Panc1 (cell line): ENCODE data around the gene SPRY1. TPM values are rescaled to one million over a fixed set of nuclear protein-coding genes. Genes with fewer than 3 reads are reported as not detected.

Experiments
- ATAC-seq: fragments of 200-7000 bp; cut with Tn5 transposase; 2 replicates; pipeline ENCODE4 v1.9.1; 2020; ENCODE audit warnings: mild to moderate bottlenecking, moderate library complexity
- BruUV-seq: library from RNA; stranded (reverse); fragments of 400-500 nt; replicated peaks from 2 replicates; lab custom pipeline; 2021; lab: Mats Ljungman, UMichigan
- CTCF ChIA-PET: fragments of 300-600 bp; sonication (Branson Sonifier 250); formaldehyde crosslinking; loops from one replicate; lab custom pipeline; 2022; ENCODE audit warnings: antibody characterized with exemption; lab: Charles Lee
- POLR2A ChIA-PET: fragments of 300-600 bp; sonication (Branson Sonifier 250); formaldehyde crosslinking; loops from one replicate; lab custom pipeline; 2022; ENCODE audit warnings: antibody characterized with exemption; lab: Charles Lee
- DNase-seq: peaks from one replicate; pipeline ENCODE4 v3.0.0-alpha.2; 2010; ENCODE audit warnings: low read depth, low spot score
- H3K27ac ChIP-seq: 2 replicates; pipeline ENCODE4 v1.5.1; 2011; ENCODE audit warnings: mild to moderate bottlenecking, low read length, inconsistent platforms
- H3K27me3 ChIP-seq: fragments of 200-500 bp; sonication (Bioruptor generic); 2 replicates; pipeline ENCODE4 v1.6.0; 2014; ENCODE audit warnings: low read length, inconsistent platforms; ENCODE audit not compliant: control insufficient read depth, insufficient read depth
- H3K36me3 ChIP-seq: fragments of 200-500 bp; sonication (Bioruptor generic); 2 replicates; pipeline ENCODE4 v1.5.1; 2014; ENCODE audit warnings: inconsistent platforms, mild to moderate bottlenecking, low read length, moderate library complexity; ENCODE audit not compliant: control insufficient read depth, insufficient read depth
- H3K4me1 ChIP-seq: 2 replicates; pipeline ENCODE4 v1.5.1; 2011; ENCODE audit warnings: inconsistent platforms, mild to moderate bottlenecking, low read length, moderate library complexity; ENCODE audit not compliant: control insufficient read depth, insufficient read depth
- H3K4me3 ChIP-seq, 2 experiments: 2 replicates each; pipeline ENCODE4 v1.5.1; 2011 to 2012; ENCODE audit warnings: low read depth in 2 of 2, low read length in 2 of 2, mild to moderate bottlenecking in 2 of 2, inconsistent platforms in 1 of 2, moderate library complexity in 1 of 2
- H3K9me3 ChIP-seq: fragments of 200-500 bp; sonication (Bioruptor generic); 2 replicates; pipeline ENCODE4 v1.5.1; 2014; ENCODE audit warnings: low read depth, mild to moderate bottlenecking, inconsistent platforms, low read length, moderate library complexity; ENCODE audit not compliant: control insufficient read depth, insufficient read depth
- POLR2AphosphoS5 ChIP-seq: IDR thresholded peaks from 2 replicates; pipeline ENCODE4 v1.6.1; 2012; ENCODE audit warnings: mild to moderate bottlenecking, low read depth, low read length, moderate library complexity
- SIN3A ChIP-seq: IDR thresholded peaks from 2 replicates; pipeline ENCODE4 v1.6.1; 2012; ENCODE audit warnings: low read depth, mild to moderate bottlenecking, low read length, moderate library complexity, borderline replicate concordance; ENCODE audit not compliant: insufficient read depth
- TCF7L2 ChIP-seq: IDR thresholded peaks from 2 replicates; pipeline ENCODE4 v1.6.1; 2011; ENCODE audit warnings: mild to moderate bottlenecking, low read depth, low read length, inconsistent platforms
- in situ Hi-C: cut with HindIII; loops from 2 replicates; pipeline ENCODE4 v1.10.0; 2016; ENCODE audit warnings: low sequenced_read_pairs, low pct_unique_long_range_greater_than_20kb
- intact Hi-C: fragments of 100-400 bp; cut with micrococcal nuclease; formaldehyde crosslinking; loops from one replicate; pipeline ENCODE4 v1.10.0; 2022; ENCODE audit not compliant: unreplicated experiment
- total RNA-seq: library from RNA; stranded (reverse); gene quantifications from one replicate; pipeline ENCODE4 v1.2.1, GENCODE V29; 2021; ENCODE audit not compliant: unreplicated experiment
- TF ChIP-seq, protein P1 (sequence below), 2 experiments: IDR thresholded peaks; 2 replicates each; pipeline ENCODE4 v1.6.1; 2011 to 2012; ENCODE audit warnings: low read depth in 2 of 2, control low read depth in 1 of 2, low read length in 1 of 2, mild to moderate bottlenecking in 1 of 2, moderate library complexity in 1 of 2; ENCODE audit not compliant: insufficient read depth in 1 of 2
- TF ChIP-seq, protein P2 (sequence below): fragments of 450-650 bp; IDR thresholded peaks from 2 replicates; pipeline ENCODE4 v1.5.1; 2017; ENCODE audit warnings: mild to moderate bottlenecking

SPRY1 gene
- total RNA-seq, 1 experiment from 2014 or later: 77.8 TPM

DNA sequence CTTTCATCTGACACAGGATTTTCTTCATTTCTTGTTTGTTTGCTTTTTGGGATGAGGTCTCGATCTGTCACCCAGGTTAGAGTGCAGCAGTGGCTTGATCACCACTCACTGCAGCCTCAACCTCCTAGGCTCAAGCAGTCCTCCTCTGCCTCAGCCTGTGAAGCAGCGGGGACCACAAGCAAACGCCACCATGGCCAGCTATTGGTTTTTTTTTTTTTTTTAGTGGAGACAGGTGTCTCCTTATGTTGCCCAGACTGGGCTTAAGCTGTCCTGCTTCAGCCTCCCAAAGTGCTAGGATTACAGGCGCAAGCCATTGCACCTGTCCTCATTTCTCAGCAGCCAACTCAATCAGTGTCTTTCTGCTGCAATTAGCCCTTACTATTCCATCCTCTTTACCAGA lies 10.3 kb downstream of the SPRY1 start:
- Histone ChIP-seq H3K4me3 (peak overlapping the region in 1 of 2 experiments; percentile 14; a peak in 2 of 4 replicates), H3K27ac (peak overlapping the region; percentile 94), H3K27me3 (no peaks in the 10 kb centered on the region), H3K9me3 (no peaks in the 10 kb centered on the region), H3K36me3 (peaks cover 17% of the 10 kb centered on the region), H3K4me1 (peaks cover 75% of the 10 kb centered on the region)
- ChIA-PET CTCF (interaction anchor here (0.6 to 0.7 kb wide), 2 partner anchors 332 to 1227 kb away, joined by 3 read pairs; no protein-coding TSS in a partner anchor), POLR2A (no interaction called here)
- peak; percentile 10; the same call in 1 of the 2 replicates for TF ChIP-seq POLR2AphosphoS5
- TF ChIP-seq SIN3A: no peak
- DNase-seq: no peak
- in situ Hi-C loops: no loop called here
- ATAC-seq: no peak
- intact Hi-C loops: loop anchor here (5.0 to 10.0 kb wide), 2 partner anchors 35 to 178 kb away; no protein-coding TSS in a partner anchor
- no TSS peak for BruUV-seq

DNA sequence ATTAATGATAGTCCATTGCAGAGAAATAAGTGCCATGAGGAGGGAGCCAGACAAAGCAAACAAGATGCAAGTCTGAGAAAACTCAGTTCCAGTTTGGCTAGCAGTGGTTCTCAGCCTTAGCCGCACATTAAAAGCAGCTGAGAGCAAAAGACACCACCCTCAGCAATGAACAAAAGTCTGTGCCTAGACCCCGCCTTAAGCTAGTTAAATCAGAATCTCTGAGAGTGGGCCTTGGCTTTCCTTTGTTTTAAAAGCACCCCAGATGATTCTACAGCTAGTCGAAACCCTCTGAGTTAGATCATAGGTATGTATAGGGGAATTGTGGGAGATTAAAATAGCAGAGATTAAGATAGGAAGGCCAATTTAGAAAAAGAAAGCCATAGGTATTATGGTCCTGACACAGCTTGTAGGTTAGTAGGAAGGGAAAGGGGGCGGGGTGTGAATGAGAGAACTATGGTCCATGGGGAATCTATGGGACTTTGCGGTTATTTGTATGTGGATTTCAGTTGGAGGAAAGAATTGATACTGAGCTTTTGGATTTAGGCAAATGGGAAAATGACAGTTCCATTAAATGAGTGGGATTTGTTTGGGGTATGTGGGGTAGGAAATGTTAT lies 12.0 kb downstream of the SPRY1 start:
- no peak for TF ChIP-seq TCF7L2
- TF ChIP-seq SIN3A: no peak
- TF ChIP-seq, protein P1, sequence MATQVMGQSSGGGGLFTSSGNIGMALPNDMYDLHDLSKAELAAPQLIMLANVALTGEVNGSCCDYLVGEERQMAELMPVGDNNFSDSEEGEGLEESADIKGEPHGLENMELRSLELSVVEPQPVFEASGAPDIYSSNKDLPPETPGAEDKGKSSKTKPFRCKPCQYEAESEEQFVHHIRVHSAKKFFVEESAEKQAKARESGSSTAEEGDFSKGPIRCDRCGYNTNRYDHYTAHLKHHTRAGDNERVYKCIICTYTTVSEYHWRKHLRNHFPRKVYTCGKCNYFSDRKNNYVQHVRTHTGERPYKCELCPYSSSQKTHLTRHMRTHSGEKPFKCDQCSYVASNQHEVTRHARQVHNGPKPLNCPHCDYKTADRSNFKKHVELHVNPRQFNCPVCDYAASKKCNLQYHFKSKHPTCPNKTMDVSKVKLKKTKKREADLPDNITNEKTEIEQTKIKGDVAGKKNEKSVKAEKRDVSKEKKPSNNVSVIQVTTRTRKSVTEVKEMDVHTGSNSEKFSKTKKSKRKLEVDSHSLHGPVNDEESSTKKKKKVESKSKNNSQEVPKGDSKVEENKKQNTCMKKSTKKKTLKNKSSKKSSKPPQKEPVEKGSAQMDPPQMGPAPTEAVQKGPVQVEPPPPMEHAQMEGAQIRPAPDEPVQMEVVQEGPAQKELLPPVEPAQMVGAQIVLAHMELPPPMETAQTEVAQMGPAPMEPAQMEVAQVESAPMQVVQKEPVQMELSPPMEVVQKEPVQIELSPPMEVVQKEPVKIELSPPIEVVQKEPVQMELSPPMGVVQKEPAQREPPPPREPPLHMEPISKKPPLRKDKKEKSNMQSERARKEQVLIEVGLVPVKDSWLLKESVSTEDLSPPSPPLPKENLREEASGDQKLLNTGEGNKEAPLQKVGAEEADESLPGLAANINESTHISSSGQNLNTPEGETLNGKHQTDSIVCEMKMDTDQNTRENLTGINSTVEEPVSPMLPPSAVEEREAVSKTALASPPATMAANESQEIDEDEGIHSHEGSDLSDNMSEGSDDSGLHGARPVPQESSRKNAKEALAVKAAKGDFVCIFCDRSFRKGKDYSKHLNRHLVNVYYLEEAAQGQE (IDR thresholded peaks at IDR 0.05; ENCODE audit: insufficient read depth in 1 of 2, low read depth in 2 of 2, low read length in 1 of 2): 0 out of 4 replicates have a peak, but pooled peaks of 1 of the 2 experiments have one; percentile 9
- in situ Hi-C loops: no loop called here

DNA sequence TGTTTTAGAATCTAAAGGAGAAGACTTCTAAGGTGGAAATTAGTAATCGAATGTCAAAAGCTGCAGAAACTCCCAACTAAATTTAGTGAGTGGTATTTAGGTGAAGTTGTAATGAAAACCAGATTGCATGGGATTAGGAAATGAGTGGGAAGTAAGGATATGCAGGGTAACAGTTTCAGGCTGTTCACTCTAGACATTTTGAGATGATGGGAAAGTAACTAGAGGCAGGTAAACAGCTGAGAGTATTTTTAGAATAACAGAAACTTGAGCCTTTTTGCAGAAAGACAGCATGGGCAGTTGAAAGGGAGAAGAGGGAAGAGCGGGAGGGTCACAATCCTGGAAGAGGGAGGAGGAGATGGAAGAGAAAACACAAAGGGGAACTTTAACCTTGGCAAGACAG lies 12.7 kb downstream of the SPRY1 start:
- DNase-seq (no peak), ATAC-seq (no peak)
- Histone ChIP-seq H3K27me3 (no peaks in the 10 kb centered on the region), H3K36me3 (peaks cover 5% of the 10 kb centered on the region; the same call in 1 of the 2 replicates), H3K4me1 (peaks cover 76% of the 10 kb centered on the region), H3K9me3 (no peaks in the 10 kb centered on the region), H3K4me3 (no peak overlapping the region), H3K27ac (peak overlapping the region; percentile 94)
- POLR2A ChIA-PET: no interaction called here
- no peak; the same call in 1 of the 2 replicates for TF ChIP-seq POLR2AphosphoS5
- TF ChIP-seq, protein P1 (IDR thresholded peaks at IDR 0.05; ENCODE audit: insufficient read depth in 1 of 2, low read depth in 2 of 2, low read length in 1 of 2): no peak
- no peak for TF ChIP-seq SIN3A
- TF ChIP-seq, protein P2, sequence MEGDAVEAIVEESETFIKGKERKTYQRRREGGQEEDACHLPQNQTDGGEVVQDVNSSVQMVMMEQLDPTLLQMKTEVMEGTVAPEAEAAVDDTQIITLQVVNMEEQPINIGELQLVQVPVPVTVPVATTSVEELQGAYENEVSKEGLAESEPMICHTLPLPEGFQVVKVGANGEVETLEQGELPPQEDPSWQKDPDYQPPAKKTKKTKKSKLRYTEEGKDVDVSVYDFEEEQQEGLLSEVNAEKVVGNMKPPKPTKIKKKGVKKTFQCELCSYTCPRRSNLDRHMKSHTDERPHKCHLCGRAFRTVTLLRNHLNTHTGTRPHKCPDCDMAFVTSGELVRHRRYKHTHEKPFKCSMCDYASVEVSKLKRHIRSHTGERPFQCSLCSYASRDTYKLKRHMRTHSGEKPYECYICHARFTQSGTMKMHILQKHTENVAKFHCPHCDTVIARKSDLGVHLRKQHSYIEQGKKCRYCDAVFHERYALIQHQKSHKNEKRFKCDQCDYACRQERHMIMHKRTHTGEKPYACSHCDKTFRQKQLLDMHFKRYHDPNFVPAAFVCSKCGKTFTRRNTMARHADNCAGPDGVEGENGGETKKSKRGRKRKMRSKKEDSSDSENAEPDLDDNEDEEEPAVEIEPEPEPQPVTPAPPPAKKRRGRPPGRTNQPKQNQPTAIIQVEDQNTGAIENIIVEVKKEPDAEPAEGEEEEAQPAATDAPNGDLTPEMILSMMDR: no peak
- no peak for TF ChIP-seq TCF7L2
- in situ Hi-C loops: no loop called here
- intact Hi-C loops: loop anchor here (2.0 to 10.0 kb wide), 3 partner anchors 33 to 175 kb away; no protein-coding TSS in a partner anchor
- BruUV-seq: no TSS peak
- CTCF ChIA-PET: no interaction called here

More for the DNA sequence above, 12.0 kb downstream of the SPRY1 start:
- Histone ChIP-seq H3K27me3 (no peaks in the 10 kb centered on the region), H3K27ac (peak overlapping the region; percentile 94), H3K4me3 (peak overlapping the region in 1 of 2 experiments; percentile 8; a peak in 2 of 4 replicates), H3K36me3 (peaks cover 10% of the 10 kb centered on the region), H3K4me1 (peaks cover 83% of the 10 kb centered on the region), H3K9me3 (no peaks in the 10 kb centered on the region)
- TSS peak; percentile 6 for BruUV-seq
- peak; percentile 66 for ATAC-seq
- CTCF ChIA-PET: no interaction called here
- POLR2A ChIA-PET: no interaction called here
- intact Hi-C loops: loop anchor here (2.0 to 10.0 kb wide), 3 partner anchors 34 to 176 kb away; no protein-coding TSS in a partner anchor
- no peak for DNase-seq
